K562 (cell line): ENCODE measurements around the gene CDC26. TPM values are rescaled to one million over a fixed set of nuclear protein-coding genes. Genes with fewer than 3 reads are reported as not detected.
A peak's percentile ranks its signal among the peaks of the same experiment; 100 is the strongest.

Source experiments
- MTA1 ChIP-seq: fragments of 450-650 bp; IDR thresholded peaks from 2 replicates; pipeline ENCODE4 v1.6.1; 2017; ENCODE audit warnings: borderline replicate concordance
- RAD51 ChIP-seq: fragments of 450-650 bp; IDR thresholded peaks from 2 replicates; pipeline ENCODE4 v1.7.1; 2016; ENCODE audit warnings: low read depth, mild to moderate bottlenecking, borderline replicate concordance
- ZNF12 ChIP-seq: sonication (generic); formaldehyde crosslinking; IDR thresholded peaks from 2 replicates; pipeline ENCODE4 v1.4.0; 2020; ENCODE audit warnings: mild to moderate bottlenecking, missing genetic modification reagents
- ZNF766 ChIP-seq: fragments of 200-800 bp; sonication (Bioruptor generic); conservative IDR thresholded peaks from 2 replicates; pipeline ENCODE4 v1.6.1; 2016; ENCODE audit warnings: missing genetic modification characterization, missing compliant biosample characterization
- polyA plus RNA-seq, 8 experiments: library from polyadenylated mRNA; depleted of rRNA in 4 of 8; stranded (reverse) in 5 of 8; unstranded in 3 of 8; fragments of >200 nt; fragmentation: Nextera tagmentation in 2 of 8; fragmentation: Illumina TruSeq in 1 of 8; extraction: Ambion mirVana in 2 of 8; extraction: Trizol in 1 of 8; gene quantifications; 2 replicates each; pipeline versions ENCODE4 v1.2.1 to v1.2.3, GENCODE V29; 2011 to 2014; ENCODE audit warnings: inconsistent platforms in 1 of 8, missing spikeins in 1 of 8
- total RNA-seq, 7 experiments: library from RNA; depleted of rRNA in 6 of 7; stranded (reverse); fragments of >200 nt in 6 of 7; fragmentation: Illumina TruSeq in 2 of 7; extraction: Trizol in 2 of 7; gene quantifications; 2 replicates each; pipeline versions ENCODE4 v1.2.1 to v1.2.3, GENCODE V29; 2011 to 2021; ENCODE audit warnings: low replicate concordance in 1 of 7
- TF ChIP-seq, protein P1 (sequence below): fragments of 450-650 bp; IDR thresholded peaks from 2 replicates; pipeline ENCODE4 v1.6.1; 2016; ENCODE audit warnings: mild to moderate bottlenecking
- TF ChIP-seq, protein P2 (sequence below), 2 experiments: fragments of 450-650 bp; IDR thresholded peaks; 2 replicates each; pipeline ENCODE4 v1.6.1; 2016; ENCODE audit warnings: mild to moderate bottlenecking in 2 of 2, borderline replicate concordance in 1 of 2, low read depth in 1 of 2, moderate library complexity in 1 of 2
- TF ChIP-seq, protein P3 (sequence below): fragments of 250-450 bp; sonication (Bioruptor Pico); IDR thresholded peaks from 2 replicates; pipeline ENCODE4 v1.8.0; 2022; ENCODE audit warnings: inconsistent platforms, mild to moderate bottlenecking, moderate library complexity, borderline replicate concordance
- TF ChIP-seq, protein P4 (sequence below): sonication (generic); formaldehyde crosslinking; IDR thresholded peaks from 2 replicates; pipeline ENCODE4 v1.8.1; 2023; ENCODE audit warnings: missing genetic modification reagents, mild to moderate bottlenecking, borderline replicate concordance

CDC26 gene
- total and polyA plus RNA-seq, 9 of the 15 experiments (the other 6 are each of a cell fraction or from before 2014, with no cell fraction given): 33.0 to 147 (median 60.0) TPM

DNA sequence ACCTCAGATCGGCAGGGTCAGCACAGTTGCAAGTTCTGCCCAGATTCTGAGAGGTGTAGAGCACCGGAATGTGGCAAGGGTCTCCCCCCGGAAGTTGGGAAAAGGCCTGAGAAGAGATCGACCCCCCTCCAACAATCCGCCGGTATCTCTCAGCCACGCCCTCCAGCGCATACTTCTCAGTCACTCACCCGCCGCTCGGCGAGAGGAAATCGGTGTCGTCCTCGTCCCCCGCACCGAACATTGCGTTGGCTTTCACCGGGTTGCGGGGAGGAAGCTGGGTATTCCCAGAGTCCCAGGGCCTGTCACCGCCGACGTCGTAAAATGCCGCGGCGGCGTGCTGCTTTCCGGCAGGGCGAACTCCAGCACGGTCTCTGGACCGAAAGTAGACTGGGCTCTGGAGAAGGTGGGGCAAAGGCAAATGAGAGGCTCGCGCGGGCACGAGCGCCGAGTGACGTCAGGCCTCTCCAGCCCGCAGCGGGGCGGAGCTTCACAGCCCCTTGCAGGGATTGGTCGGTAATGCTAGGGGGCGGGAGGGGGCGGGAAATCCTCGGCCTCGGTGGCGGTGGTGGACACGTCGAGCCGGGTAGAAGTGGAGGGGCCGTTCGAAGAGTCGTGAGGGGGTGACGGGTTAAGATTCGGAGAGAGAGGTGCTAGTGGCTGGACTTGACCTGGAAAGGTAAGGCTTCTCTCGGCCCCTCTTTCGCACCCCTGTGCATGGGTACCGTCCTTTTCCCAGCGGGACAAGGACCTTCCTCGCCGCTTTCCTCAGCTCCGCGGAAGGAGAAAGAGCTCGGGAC, 54.2 kb downstream of the CDC26 start, which contains the start of the genes FKBP15 and SLC31A1 (continued):
- TF ChIP-seq, protein P1, sequence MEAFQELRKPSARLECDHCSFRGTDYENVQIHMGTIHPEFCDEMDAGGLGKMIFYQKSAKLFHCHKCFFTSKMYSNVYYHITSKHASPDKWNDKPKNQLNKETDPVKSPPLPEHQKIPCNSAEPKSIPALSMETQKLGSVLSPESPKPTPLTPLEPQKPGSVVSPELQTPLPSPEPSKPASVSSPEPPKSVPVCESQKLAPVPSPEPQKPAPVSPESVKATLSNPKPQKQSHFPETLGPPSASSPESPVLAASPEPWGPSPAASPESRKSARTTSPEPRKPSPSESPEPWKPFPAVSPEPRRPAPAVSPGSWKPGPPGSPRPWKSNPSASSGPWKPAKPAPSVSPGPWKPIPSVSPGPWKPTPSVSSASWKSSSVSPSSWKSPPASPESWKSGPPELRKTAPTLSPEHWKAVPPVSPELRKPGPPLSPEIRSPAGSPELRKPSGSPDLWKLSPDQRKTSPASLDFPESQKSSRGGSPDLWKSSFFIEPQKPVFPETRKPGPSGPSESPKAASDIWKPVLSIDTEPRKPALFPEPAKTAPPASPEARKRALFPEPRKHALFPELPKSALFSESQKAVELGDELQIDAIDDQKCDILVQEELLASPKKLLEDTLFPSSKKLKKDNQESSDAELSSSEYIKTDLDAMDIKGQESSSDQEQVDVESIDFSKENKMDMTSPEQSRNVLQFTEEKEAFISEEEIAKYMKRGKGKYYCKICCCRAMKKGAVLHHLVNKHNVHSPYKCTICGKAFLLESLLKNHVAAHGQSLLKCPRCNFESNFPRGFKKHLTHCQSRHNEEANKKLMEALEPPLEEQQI: no peak
- TF ChIP-seq MTA1: no peak
- TF ChIP-seq, protein P2, sequence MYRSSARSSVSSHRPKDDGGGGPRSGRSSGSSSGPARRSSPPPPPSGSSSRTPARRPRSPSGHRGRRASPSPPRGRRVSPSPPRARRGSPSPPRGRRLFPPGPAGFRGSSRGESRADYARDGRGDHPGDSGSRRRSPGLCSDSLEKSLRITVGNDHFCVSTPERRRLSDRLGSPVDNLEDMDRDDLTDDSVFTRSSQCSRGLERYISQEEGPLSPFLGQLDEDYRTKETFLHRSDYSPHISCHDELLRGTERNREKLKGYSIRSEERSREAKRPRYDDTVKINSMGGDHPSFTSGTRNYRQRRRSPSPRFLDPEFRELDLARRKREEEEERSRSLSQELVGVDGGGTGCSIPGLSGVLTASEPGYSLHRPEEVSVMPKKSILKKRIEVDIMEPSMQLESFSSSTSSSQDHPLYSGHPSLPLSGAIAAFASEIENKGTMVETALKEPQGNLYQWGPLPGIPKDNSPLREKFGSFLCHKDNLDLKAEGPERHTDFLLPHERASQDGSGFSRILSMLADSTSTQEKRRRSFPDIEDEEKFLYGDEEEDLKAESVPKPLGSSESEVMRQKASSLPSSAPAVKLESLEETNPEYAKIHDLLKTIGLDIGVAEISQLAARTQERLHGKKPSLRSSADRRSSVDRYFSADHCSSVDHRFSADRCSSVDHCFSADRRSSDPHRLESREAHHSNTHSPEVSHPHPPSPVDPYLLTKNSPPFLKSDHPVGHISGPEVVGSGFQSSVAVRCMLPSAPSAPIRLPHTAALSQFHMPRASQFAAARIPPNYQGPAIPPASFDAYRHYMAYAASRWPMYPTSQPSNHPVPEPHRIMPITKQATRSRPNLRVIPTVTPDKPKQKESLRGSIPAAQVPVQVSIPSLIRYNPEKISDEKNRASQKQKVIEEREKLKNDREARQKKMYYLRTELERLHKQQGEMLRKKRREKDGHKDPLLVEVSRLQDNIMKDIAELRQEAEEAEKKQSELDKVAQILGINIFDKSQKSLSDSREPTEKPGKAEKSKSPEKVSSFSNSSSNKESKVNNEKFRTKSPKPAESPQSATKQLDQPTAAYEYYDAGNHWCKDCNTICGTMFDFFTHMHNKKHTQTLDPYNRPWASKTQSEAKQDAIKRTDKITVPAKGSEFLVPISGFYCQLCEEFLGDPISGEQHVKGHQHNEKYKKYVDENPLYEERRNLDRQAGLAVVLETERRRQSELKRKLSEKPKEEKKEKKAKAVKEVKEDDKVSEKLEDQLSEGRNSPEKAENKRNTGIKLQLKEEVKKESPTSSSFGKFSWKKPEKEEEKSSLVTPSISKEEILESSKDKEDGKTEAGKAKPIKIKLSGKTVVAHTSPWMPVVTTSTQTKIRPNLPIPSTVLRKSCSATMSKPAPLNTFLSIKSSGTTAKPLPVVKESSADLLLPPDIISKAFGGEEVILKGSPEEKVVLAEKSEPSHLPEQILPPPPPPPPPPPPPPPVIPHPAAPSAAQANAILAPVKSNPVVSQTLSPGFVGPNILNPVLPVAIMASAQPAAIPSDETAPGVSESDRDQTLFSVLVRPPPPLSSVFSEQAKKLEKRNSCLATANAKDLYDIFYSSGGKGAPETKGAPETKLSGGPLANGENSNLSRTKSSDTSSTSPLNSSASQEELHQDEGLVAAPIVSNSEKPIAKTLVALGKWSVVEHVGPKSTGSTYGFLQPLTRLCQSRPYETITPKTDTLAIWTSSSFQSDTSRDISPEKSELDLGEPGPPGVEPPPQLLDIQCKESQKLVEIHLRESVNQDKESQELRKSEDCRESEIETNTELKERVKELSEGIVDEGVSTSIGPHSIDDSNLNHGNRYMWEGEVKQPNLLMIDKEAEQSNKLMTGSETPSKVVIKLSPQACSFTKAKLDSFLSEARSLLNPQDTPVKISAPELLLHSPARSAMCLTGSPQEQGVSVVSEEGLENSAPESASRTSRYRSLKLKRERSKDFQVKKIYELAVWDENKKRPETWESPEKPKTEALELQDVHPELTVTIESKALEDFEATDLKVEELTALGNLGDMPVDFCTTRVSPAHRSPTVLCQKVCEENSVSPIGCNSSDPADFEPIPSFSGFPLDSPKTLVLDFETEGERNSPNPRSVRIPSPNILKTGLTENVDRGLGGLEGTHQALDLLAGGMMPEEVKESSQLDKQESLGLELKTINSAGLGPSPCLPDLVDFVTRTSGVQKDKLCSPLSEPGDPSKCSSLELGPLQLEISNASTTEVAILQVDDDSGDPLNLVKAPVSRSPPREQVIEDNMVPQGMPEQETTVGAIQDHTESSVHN (IDR thresholded peaks at IDR 0.05; ENCODE audit: borderline replicate concordance in 1 of 2, low read depth in 1 of 2): 0 out of 4 replicates have a peak, but pooled peaks of 1 of the 2 experiments have one; percentile 39
- TF ChIP-seq ZNF766 (CRISPR knock-in tag): no peak
- TF ChIP-seq, protein P3, sequence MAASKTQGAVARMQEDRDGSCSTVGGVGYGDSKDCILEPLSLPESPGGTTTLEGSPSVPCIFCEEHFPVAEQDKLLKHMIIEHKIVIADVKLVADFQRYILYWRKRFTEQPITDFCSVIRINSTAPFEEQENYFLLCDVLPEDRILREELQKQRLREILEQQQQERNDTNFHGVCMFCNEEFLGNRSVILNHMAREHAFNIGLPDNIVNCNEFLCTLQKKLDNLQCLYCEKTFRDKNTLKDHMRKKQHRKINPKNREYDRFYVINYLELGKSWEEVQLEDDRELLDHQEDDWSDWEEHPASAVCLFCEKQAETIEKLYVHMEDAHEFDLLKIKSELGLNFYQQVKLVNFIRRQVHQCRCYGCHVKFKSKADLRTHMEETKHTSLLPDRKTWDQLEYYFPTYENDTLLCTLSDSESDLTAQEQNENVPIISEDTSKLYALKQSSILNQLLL: no peak
- TF ChIP-seq RAD51: no peak
- TF ChIP-seq, protein P4, sequence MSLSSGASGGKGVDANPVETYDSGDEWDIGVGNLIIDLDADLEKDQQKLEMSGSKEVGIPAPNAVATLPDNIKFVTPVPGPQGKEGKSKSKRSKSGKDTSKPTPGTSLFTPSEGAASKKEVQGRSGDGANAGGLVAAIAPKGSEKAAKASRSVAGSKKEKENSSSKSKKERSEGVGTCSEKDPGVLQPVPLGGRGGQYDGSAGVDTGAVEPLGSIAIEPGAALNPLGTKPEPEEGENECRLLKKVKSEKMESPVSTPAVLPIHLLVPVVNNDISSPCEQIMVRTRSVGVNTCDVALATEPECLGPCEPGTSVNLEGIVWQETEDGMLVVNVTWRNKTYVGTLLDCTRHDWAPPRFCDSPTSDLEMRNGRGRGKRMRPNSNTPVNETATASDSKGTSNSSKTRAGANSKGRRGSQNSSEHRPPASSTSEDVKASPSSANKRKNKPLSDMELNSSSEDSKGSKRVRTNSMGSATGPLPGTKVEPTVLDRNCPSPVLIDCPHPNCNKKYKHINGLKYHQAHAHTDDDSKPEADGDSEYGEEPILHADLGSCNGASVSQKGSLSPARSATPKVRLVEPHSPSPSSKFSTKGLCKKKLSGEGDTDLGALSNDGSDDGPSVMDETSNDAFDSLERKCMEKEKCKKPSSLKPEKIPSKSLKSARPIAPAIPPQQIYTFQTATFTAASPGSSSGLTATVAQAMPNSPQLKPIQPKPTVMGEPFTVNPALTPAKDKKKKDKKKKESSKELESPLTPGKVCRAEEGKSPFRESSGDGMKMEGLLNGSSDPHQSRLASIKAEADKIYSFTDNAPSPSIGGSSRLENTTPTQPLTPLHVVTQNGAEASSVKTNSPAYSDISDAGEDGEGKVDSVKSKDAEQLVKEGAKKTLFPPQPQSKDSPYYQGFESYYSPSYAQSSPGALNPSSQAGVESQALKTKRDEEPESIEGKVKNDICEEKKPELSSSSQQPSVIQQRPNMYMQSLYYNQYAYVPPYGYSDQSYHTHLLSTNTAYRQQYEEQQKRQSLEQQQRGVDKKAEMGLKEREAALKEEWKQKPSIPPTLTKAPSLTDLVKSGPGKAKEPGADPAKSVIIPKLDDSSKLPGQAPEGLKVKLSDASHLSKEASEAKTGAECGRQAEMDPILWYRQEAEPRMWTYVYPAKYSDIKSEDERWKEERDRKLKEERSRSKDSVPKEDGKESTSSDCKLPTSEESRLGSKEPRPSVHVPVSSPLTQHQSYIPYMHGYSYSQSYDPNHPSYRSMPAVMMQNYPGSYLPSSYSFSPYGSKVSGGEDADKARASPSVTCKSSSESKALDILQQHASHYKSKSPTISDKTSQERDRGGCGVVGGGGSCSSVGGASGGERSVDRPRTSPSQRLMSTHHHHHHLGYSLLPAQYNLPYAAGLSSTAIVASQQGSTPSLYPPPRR (CRISPR knock-in tag): 0 out of 2 replicates have a peak, but pooled peaks have one; percentile 9
- TF ChIP-seq ZNF12: peak; percentile 74; the same call in 1 of the 2 replicates
